CD4-positive, alpha-beta T cell treated with Interleukin-1 beta for 1 hour (primary cell): ENCODE data around the gene TIFAB.
"Not testable (repeated sequence)": the region's sequence is repeated elsewhere in the genome, so short reads cannot be mapped to it uniquely, and the experiment has no call there.

ENCODE experiments used
- DNase-seq, 2 donors: peaks; one replicate each; pipeline ENCODE4 v3.0.0-alpha.2; 2020 to 2022

Gene TIFAB, protein sequence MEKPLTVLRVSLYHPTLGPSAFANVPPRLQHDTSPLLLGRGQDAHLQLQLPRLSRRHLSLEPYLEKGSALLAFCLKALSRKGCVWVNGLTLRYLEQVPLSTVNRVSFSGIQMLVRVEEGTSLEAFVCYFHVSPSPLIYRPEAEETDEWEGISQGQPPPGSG

DNA sequence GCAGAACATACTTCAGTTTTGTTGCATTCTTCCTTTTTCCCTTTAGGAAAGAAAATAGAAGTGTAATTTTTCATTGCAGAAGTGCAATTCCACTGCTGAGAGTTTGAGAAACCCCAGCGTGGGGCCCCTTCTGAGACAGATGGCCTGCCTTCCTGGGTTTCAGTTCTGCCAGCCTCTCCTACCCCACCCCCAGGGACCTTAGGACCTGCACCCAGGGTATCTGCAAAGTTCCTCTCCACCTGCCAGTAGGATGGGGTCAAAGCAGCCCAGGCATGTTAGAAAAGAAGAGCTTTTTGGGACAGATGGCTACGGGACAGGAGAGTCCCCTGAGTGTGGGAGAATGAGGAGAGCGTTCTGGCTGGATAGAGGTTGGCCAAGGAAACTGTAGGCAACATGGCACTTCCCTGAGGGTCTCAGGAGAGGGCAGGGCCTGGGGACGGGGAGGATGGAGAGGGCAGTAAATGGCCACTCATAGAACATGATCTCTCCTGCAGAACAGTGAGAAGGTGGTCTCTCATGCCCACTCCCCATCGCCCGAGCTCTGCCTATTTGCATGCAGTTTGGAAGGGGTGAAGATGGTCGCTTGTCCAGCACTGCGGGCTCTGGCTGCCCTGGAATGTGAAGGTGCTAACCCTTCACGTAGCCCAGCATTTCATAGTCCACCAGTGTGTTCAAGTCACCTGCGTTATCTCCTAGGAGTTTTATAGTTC lies at the start of gene TIFAB:
Gene TIFAB, minus strand, starts transcription at position 31 of the 710 bp plus-strand sequence. CDS start 2,412 bp downstream, outside the sequence.
- DNase-seq = no peak

DNA sequence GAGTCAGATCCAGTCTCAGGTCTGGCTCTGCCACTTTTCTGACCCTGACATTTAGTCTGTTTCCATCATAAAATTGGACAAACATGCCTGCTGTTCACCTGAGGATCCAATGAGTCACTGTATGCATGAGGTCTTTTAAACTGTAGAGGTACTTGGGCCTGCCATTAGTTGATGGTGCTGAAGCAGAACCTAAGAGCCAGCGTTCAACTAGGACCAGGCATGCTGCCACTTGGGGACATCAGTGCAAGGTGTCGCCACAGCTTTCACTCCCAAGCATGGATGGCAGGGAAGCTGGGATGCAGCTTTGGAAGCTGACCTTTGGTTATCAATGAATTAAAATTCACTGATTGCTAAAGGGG lies 46.5 kb upstream of the TIFAB start:
- no peak for DNase-seq

DNA sequence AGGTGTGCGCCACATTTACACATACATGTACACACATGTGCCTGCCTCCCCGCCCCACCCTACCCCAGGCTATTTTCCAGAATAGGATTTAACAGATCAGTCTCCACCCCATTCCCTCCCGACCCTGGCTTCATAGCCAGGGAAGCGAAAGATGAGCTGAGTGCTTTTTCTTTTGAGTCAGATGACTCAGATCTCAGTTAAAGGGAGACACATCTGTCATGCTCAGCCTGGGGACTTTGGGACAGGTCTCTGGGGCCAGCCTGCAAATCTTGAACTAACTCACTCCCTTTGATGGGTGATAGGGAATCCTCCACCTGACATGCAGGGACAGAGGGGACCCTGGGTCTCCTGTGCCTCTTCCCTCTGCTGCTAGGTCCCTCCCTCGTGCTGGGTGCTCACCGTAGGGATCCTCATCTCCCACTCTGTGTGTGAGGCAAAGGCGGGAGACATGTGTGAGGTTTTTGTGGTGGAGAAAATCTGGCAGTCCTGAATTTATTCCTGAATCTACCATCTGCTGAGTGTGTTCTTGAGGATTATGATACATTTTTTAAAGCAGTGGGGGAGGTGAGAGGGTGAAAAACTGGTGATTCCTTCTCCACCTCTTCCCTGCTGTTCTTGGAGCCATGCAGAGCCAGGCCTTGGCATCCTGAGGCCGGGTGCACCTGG lies 46.0 kb upstream of the TIFAB start:
- DNase-seq = no peak

DNA sequence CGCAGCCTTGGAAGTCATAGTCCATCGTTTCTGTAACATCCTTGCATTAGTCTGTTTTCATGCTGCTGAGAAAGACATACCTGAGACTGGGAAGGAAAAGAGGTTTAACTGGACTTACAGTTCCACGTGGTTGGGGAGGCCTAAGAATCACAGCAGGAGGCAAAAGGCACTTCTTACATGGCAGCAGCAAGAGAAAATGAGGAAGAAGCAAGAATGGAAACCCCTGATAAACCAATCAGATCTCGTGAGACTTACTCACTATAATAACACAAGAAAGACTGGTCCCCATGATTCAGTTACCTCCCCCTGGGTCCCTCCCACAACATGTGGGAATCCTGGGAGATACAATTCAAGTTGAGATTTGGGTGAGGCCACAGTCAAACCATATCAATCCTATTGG lies 43.4 kb upstream of the TIFAB start:
- not testable (repeated sequence) for DNase-seq

DNA sequence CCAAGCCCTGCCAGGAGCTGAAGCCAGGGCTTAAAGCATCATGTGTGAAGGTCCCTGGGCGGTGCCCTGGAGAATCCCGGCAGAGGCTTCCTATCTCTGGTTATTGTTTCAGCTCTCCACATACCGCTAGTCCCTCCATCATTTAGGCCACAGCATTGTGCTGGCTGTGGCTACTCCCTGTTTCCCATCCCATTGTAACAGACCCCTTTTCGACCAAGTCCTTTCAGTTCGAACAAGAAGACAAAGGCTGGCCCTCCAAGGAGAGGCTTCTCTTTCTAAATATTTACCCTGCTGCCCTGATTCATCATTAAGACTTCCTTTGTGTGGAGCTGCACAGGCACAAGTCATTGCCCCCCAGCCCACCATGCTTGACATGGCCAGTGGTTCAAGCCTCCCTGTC lies 42.0 kb upstream of the TIFAB start:
- DNase-seq = no peak

DNA sequence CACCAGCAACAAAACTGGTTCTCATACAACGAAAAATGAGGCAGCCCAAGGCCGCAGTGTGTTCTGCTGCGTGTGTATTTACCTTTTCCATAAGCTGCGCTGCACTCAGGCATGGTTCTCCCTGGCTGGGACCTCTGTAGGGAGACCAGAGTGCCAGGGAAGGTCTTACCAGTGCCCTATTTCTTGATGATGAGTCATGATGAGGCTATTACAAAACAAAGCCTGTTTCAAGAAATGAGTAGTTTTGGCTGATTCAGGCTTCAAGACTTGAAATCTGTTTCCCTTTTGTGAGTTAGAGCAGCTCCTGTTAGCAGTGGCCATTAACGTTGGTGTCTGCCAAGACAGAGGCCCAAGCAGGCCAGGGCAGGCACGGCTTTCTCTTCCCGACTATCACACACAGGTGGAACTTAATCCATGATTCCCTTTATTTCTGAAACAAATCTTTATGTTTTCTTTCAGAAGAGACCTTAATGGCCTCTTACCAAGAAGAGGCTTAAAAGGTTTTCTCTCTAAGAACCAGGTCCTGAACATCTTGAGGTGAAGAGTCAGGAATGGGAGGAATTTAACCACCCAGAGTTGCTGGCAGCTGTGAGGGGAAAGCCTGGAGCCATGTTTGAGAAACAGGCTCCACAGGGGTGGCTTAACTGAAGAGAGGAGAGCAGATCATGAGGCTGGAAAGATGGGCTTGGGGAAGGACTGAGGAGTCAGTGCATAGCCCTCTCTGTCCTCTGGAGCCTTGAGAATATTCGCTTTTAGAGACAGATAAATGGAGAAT lies 41.4 kb upstream of the TIFAB start:
- DNase-seq = no peak

DNA sequence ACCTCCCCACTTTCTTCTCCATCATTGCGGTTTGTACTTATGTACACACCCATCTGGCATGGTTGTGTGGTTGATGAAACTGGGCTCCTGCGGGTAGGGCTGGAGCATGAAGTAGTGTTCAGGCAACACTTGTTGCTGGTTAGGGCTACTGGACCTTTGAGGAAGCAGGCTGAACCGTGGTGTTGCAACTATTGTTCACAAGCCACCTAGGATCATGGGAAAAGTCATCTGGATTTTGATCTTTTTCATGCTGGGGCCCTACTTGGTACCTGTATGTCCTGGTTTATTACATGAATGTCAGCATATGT lies 40.1 kb upstream of the TIFAB start:
- no peak for DNase-seq

DNA sequence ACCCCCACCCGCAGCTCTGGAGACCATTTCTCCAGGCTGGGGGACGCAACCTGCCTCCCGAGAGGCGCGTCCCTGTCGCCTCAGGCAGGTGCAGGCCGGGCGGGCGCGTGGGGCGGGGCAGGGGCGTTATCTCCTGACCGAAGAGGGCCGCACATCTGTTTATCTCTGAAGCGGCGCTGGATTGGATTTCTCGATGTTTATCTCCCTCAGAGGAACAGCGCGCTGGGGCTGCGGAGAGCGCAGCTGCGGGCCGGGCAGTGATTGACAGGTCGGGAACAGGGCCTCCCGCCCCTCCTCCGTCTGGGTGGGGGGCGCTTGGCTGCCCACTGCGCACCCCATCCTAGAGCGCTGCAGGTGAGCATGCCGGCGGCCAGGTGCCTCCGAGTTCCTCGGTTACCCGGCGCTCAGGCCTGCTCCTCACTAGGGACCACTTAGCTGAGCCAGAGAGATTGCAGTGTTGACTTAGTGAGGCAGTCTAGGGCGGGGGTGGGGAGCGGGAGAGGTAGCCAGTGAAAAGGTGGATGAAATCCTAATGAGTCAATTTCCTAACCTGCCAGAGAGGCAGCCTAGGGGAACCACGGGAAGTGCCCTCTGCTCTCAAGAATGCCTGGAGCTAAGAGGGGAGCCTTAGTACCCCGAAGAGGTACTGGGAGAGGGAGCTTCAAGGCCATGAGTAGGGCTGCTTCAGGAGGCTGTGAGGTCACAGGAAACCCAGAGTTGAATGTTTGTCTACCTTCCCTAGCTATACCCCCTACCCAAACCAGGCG lies 39.6 kb upstream of the TIFAB start:
- DNase-seq = no peak

DNA sequence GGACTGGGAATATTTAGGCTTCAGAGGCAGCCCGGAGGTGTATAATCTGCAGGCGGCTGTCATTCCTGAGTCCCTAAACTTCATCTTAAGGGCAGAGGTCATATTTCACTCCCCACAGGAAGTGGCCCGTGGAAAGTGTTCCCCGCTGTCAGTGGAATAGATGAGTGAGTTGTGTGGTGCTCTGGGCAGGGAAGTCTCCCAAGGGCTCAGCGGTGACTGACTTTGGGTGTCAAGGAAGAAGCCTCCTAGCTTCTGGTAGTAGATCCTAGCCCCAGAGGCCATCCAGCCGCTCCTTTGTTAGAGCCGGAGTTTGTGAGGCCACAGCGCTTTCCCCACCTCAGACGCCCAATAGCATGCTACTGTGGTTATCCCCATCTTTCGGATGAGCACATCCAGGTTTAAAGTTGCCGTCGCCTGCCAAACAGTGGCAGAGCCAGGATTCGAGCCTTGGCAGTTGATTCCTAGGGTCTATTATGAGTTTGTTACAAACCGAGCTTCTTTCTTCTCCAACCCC lies 38.9 kb upstream of the TIFAB start:
- no peak for DNase-seq

DNA sequence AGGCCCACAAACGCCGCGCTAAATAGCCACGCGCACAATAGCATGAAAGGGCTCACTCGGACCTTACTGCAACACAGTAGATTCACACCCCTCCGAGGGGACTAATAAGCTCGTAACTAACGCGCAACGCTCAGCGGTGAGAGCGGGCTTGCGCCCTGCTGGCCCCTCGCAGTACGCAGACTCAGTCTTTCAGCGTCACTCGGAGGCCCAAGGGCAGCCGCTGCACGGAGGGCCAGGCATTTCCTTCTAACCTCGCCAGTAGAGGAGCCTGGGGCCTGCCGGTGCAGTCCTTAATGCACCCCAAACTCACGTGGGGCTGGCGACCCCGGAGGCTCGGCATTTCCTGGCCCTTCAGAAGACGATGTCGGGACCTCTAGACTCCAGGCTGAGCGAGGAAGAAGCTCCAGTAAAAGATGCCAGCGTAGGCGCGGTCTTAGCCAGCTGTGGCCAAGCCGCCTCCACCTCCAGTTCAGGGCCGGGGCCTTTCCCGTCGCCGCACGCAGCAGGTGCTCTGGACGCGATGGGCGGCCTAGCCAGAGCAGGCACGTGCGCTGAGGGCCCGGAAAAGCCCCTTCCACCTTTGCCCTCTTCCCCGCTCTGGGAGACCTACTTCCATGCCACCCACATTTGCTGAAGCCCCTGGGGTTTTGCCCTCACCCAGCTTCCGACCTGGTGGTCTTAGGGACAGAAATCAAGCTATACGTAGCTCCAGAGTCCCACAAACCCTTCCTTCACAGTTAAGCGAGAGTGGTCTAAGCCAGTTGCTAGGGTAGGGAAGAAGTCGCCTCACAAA lies 38.3 kb upstream of the TIFAB start:
- no peak for DNase-seq

DNA sequence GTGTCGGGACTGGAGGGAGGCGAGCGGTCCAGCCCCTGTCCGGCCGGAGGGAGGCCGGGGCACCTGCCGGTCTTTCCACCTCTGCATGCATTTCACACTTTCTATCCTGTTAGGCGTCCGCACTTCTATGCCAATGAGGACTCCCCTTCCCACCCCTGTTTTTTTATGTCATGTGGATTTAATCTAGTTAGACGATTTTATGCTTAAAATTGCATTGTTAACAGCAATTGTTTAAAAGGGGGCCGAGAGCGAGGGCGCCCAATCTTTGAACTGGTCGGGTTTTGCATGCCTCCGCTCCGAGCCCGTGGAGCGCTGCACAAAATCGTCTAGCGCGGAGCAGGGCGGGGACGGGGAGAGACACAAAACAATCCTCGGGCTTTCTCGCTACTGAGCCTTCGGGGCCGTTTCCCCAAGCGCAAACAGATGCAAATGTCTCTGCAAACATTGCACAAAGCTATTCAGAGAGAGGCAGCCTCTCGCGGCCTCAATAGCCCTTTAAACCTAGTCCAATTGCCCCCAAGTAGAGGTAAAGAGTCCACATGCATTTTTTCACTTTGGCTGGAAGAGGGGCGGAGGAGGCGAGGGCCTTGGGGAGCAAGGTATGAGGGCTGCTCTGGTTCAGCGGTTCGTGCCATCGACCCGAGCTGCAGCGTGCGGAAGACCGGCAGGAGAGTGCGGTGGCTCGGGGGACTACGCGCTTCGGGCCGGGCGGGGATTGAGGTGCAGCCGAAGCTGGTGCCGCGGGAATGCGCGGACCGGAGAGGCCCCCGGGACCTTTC lies 37.5 kb upstream of the TIFAB start:
- no peak for DNase-seq

DNA sequence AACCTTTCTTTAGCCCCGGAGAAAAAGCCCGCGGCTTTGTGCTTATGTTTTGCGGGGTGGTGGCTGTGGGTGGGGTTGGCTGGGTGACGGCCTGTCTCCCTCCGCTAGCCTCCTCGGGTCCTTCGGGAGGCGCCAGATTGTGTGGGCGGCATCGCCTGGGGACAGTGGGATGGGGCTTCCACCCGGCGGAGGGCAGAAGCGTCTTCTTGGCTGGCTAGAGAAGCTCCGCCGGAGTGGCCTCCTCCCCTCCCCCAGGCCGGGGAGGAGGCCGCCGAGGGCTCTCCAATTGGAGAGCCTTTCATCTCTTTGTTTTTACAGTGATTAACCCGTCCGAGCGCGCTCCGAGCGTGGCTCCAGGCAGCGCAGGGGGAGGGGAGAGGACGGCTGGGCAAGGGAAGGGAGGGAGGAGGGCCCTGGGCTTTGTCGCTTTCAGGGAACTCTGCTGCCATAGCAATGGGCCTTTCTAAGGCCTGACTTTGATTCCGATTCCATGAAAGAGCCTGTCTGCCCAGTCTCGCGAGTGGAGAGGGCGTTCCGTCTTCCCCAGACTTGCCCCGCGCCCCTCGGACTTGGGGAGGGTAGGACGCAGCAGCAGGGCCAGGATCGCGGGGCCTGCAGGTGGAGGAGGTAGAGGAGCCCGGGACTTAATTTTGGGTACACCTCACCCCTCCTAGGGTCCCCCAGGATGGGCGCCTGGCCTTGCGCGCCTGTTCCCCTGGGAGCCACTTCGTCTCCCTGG lies 36.7 kb upstream of the TIFAB start:
- DNase-seq = no peak

DNA sequence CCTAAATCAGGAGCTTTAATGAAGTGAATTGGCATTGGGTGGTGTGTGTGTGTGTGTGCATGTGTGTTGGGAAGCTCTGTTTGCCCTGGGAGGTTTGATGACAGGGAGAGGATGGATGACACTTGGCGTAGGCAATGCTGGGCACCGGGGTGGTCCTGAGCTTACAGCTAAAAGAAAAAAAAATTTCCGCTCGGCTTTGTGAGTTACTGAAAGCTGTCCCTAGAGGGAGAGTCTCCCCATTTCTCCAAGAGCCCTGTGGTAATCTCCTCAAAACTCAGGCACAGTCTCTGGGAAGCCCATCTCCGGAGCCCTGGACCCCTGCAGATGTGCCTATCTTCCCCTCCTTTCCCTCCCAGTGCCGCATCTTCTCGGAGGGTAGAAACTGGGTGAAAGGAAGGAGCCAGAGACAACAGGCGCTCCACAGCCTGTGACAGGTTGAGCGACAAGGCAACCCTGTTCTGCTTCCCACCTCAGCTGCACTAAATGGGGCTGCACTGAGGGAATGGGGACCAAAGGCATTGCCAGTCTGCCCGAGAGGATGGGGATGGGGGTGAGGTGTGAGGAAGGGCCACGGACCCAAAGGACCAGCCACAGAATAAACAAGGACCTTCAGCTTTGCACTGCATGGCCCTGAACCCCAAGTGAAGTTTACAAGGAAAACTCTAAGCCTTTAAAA lies 35.8 kb upstream of the TIFAB start:
- DNase-seq = no peak

DNA sequence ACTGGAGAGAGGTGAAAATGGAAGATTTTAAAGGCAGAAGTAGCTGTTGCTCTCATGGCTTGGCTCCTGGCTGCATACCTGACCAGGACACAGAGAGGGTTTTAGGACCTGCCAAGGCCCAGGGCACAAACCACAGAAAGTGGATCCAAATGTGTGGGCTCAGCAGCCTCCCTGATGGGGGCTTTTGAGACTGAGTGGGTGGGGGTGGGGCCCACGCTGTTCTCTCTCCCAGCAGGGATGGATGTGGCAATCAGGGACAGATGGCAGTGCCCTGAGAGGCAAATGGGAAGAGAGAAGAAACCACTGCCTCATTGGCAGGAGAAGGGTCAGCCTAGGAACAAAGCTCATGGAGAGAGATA lies 34.9 kb upstream of the TIFAB start:
- DNase-seq = no peak

DNA sequence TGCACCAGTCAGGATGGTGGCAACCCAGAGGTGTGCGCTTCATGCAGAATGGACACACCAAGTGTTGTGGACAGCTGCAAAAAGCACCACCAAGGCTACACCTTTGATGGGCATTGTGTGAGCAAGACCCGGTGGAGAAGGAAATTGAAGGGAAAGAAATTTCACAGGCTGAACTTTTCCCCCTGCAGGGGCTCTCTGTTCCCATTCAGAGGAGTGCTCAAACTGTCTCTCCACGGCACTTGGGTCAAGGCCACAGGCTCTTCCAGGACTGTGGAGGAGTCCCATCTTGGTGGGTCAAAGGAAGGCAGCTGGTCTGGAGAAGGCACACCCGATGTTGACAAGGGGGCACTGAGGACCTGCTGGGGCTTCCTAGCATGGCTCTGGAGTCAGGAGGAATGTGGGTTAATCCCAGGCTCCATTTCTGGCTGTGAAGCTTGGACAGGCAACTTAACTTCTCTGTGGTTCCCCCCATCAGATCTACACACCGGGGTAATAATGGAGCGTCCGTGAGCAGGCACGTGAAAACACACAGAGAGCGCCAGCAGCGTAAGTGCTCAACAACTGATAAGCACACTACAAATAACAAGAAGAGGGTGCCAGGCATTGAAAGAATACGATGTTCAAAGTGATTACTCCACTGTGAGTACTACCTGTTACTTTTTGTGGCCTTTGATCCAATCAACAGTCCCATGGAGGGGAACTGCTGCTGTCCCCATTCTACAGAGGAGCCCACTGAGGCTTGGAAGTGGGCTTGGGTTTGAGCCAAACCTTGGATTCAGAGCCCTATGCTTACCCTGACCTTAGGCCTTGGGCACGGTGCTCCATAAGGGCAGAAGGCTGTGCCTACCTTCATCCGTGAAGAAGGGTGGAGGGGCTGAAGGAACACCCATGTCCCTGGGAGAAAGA lies 34.2 kb upstream of the TIFAB start:
- no peak for DNase-seq

DNA sequence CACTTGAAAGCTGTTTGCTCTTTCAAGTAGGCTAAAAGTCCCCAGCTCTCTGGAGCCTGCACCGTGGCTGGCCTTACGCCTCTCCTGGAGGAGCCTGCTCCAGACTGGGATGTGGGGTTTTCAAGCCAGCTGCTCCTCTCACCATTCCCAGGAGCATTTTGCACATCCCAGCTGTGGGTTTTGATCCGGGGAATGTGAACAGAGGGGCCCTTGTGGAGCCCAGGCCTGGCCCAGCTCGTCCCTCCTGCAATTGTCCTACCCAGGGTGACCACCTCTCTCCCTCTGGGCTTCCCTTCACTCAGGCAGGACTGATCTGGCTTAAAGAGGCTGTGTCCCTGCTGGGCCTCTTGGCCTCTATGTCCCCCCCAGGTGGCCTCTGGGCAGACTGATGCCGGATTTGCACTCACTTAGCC lies 32.5 kb upstream of the TIFAB start:
- DNase-seq = no peak

DNA sequence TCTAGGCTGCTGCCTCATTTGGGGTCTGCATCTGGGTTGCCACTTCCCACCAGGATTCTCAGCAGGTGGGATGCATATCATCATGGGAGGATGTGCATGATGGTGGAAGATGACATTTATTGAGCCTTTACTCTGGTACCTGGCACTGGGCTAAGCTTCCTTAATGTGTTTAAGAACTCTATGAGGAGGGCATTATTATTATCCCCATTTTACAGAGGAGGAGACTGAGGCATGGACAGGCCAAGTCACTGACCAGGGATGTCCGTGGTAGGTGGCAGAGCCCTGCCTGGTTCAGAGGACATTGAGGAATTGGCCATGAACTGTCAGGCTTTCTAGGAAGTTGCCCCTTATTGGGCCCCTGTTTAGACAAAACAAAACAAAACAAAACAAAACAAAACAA lies 31.1 kb upstream of the TIFAB start:
- DNase-seq = no peak

DNA sequence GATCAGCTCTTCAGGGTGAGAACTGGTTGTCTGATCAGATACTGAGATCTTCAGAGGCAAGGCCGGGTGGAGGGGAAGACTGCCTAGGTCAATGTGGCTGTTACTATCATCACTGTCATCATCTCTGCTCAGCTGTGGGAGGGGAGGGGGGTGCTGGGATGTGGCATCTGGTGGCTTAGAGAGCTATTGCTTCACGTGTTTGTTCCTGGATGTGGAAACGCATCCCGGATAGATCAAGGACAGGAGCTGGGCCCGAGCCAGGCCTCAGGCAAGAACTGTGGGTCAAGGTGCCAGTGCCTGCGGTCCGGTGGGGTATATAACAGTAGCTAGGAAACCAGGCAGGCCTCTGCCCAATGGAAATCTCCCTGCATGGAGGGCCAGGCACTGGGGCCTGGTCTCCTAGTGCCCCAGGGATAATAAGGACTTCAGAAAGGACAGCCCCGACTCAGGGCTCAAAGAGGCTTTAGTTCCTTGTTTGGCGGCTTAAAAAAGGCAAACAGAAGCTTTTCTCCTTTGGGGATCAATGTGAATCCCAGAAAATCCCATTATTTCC lies 30.3 kb upstream of the TIFAB start:
- no peak for DNase-seq

DNA sequence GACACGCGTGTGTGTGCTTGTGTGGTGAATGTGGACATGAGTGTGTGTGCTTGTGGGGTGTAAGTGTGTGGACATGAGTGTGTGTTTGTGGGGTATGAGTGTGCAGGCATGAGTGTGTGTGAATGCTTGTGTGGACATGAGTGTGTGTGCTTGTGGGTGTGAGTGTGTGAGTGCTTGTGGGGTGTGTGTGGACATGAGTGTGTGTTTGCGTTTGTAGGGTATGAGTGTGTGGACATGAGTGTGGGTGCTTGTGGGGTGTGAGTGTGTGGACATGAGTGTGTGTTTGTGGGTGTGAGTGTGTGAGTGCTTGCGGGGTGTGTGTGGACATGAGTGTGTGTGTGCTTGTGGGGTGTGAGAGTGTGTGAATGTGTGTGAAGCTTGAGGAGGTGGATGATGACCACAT lies 29.8 kb upstream of the TIFAB start:
- DNase-seq = no peak
